ENCODE data around the gene PTBP3.
"Not testable (repeated sequence)": the region's sequence is repeated elsewhere in the genome, so short reads cannot be mapped to it uniquely, and the experiment has no call there.

The PTBP3 gene

DNA sequence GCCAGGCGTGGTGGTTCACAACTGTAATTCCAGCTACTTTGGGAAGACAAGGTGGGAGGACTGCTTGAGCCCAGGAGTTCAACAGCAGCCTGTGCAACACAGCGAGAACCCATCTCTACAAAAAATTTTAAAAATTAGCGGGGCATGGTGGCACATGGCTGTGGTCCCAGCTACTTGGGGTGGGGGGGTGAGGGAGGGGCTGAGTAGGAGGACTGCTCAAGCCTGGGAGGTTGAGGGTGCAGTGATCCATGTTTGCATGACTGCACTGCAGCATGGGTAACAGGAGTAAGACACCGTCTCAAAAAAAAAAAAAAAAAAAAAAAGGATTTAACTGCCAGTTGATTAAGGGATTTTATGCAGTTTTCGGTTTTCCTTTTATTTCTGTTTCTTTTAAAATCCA is 65.0 kb downstream of the PTBP3 start:
- no peak for DNase-seq

DNA sequence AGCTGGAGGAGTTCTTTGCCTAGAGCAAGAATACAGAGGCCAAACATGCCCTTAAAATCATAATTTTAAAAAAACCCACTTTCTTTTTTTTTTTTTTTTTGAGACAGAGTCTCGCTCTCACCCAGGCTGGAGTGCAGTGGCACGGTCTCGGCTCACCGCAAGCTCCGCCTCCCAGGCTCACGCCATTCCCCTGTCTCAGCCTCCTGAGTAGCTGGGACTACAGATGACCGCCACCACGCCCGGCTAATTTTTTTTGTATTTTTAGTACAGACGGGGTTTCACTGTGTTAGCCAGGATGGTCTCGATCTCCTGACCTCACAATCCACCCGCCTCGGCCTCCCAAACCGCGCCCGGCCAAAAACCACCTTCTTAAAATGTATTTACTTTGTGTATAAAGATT is 66.3 kb downstream of the PTBP3 start:
- not testable (repeated sequence) for DNase-seq

DNA sequence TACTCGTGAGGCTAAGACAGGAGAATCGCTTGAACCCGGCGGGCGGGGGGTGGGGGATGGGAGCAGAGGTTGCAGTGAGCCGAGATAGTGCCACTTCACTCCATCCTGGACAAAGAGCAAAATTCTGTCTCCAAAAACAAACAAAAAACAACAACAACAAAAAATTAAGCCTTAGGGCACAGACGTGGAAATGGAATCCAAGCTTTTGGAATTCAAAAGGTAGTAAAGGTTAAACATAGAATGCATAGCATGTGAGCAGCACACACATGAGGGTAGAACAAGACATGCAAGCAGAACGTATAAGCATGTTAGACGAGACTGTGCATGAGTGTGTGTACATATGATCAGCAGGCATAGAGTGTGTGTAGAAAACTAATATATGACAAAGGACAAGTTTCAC is 68.0 kb downstream of the PTBP3 start:
- DNase-seq = no peak

DNA sequence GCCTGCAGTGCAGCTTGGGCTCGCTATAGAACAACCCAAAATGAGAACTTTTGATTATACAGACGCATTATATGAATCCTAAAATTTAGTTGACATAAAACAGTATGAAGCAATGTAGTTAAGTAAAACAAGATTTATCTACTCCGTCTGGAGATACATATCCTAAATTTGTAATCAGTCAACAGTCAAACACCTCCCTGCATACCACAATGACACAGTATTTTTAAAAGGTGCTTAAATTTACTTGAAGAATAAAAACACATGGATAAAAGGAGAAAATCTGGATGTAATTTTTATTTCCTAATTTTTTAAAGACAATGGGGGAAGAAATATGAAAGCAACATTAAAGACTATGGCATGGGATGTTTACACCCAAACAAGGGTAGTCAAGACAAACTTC is 70.8 kb downstream of the PTBP3 start:
- no peak for DNase-seq

DNA sequence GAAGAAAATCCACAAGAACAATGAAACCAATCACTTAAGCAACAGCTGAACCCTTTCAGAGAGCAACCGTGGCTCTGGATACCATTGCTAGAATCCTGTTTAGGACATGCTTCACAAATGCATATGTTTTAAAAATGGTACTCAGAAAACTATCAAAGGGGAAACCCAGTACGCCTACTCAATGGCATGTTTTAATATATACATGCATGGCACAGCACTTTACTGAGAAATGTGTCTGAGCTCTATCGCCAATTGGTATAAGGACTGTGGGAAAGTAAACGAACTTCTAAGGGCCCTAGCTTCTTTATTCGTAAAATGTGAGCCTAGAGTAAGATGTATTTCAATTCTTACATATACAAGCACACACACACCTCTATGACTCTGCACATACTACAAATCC is 72.3 kb downstream of the PTBP3 start:
- DNase-seq = no peak

DNA sequence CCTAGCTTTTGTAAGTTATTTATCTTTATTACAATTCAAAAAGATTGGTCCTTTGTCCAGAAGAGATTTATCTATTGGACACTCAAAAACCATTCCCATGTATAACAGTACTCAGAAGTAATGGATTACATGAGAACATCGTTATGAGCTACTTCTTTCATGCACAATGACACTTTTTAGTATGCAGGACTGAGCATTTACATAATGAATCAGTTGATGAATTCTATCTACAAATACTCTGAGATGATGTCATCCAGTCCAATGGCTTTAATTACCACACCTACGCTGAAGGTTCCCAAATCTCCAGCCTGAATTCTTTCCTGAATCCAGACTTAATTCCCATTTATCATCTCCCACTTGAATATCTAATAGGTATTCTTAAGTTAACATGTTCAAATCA is 75.3 kb downstream of the PTBP3 start:
- no peak for DNase-seq

DNA sequence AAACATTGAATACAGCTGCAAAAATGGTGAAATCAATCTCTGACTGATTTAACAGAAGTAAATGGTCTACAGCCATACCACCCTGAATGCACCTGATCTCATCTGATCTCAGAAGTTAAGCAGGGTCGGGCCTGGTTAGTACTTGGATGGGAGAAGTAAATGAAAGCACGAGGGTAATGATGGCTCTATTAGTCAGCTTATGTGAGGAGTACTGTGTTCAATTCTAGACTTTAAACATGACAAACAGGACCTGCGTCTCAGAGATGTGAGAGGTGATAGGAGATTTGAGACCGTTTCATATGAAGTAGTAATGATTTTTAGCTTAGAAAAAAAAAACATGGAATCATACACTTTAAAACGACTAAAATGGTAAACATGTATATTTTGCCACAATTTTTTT is 81.2 kb downstream of the PTBP3 start:
- no peak for DNase-seq

DNA sequence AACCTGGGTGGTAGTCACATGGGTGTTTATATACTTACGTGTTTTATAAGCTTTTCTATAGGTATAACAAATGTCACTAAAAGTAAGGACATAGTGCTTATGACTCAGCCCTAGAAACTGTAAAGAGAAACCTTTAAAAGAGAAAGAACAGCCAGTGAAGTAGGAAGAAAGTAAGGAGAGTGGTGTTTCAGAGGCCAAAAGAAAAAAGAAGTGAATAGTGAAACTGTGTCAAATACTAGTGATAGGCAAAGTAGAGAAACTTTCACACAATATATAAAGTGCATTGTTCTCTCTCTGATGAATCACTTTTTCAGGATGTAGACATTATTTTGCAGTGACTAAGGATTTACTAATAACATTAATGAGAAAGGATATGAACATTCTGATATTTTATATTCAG is 84.1 kb downstream of the PTBP3 start:
- no peak for DNase-seq

DNA sequence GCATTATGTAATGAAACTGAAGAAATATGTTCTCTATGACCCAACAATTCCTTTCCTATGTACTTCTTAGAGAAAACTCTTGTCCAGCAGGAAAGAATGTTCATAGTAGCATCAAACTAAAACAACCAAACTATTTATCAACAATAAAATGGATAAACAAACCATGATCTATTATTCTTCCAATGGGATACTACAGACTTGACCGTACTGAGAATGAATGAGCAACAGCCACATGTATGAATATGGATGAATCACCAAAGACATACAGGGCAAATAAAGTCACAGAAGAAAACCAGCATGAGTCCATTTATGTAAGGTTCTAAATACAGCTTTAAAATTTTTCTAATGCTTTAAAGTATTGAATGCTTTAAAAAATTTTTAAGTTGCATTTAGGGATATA is 84.7 kb downstream of the PTBP3 start:
- no peak for DNase-seq

DNA sequence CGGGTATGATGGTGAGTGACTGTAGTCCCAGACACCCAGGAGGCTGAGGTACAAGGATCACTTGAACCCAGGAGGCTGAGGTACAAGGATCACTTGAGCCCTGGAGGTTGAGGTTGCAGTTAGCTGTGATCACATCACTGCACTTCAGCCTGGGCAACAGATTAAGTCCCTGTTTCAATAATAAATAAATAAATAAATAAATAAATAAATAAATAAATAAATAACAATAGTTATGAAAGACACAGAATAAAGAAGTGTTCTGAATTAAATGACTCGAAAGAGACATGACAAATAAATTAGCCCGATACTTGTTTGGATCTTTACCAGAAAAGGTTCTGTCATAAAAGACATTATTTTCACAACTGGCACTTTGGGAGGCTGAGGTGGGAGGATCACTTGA is 86.3 kb downstream of the PTBP3 start:
- DNase-seq = no peak

DNA sequence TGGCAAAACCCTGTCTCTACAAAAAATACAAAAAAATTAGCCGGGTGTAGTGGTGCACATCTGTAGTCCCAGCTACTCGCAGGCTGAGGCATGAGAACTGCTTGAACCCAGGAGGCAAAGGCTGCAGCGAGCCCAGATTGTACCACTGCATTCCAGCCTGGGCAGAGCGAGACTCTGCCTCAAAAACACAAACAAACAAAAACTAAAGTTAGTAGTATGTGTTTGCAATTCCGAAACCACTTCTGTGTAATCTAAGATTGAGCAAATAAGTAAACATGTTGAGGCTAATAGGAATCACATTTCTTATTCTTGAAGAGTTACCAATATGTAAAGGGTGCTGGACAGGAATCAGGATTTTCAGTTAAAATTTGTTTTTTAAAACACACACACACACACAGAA is 88.3 kb downstream of the PTBP3 start:
- no peak for DNase-seq

DNA sequence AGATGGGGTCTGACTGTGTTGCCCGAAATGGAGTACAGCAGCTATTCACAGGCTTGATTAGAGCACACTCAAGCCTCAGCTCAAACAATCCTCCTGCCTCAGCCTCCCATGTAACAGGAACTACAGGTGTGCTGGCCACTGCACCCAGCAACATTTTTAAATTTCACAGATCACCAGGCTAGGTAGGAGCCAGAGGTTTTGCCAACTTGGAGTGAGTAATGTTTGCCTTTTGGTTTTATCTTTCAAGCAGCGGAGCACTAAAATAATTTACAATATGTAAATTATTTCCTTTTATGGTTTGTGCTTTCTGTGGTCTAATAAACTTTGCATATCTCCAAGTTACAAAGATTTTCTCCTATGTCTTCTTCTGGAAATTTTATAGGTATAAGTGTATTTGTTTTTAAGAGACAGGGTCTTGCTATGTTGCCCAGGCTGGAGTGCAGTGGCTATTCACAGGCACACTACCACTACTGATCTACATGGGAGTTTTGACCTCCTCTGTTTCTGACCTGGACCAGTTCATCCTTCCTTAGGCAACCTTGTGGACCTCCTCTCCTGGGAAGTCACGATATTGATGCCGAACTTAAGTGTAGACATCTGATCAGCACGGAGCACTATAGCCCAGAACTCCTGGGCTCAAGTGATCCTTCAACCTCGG is 91.1 kb downstream of the PTBP3 start:
- DNase-seq = no peak

DNA sequence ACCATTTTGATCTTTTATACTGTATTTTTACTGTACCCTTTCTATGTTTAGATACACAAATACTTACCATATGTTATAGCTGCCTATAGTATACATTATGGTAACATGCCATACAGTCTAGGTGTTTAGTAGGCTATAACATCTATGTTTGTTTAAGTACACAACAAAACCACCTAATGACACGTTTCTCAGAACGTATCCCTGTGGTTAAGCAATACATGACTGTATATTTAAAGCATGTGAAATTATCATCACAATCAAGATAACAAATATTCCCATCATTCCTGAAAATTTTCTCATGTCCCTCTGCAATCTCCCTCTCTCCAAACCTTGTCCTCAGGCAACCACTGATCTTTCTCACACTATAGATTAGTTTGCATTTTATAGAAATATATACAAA is 91.9 kb downstream of the PTBP3 start:
- no peak for DNase-seq

DNA sequence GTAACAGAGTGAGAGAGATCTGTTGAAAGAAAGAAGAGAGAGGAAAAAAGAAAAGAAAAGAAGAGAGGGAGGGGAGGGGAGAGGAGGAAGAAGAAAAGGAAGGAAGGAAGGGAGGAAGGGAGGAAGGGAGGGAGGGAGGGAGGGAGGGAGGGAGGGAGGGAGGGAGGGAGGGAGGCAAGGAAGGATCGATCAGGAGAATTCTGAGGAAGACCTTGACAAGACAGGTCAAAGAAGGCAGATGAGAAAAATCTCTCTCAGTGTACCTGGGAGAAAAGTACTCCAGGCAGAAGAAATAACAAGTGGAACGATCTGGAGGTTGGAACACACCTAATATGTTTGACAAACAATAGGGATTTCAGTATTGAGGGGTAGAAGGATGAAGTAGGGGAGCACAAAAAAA is 93.7 kb downstream of the PTBP3 start:
- DNase-seq = no peak

DNA sequence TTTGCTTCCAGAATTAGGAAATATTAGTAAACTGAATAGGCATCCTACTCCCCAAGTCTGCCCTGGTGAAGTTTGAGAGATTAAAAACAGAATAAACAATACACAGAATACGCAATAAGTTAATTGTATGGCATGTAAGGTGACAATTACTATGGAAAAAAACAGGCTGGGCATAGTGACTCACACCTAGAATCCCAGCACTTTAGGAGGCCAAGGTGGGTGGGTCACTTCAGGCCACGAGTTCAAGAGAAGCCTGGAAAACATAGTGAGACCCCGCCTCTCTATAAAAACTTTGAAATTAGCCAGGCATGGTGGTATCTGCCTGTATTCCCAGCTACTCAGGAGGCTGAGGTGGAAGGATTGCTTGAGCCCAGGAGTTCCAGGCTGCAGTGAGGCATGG is 94.1 kb downstream of the PTBP3 start:
- no peak for DNase-seq

DNA sequence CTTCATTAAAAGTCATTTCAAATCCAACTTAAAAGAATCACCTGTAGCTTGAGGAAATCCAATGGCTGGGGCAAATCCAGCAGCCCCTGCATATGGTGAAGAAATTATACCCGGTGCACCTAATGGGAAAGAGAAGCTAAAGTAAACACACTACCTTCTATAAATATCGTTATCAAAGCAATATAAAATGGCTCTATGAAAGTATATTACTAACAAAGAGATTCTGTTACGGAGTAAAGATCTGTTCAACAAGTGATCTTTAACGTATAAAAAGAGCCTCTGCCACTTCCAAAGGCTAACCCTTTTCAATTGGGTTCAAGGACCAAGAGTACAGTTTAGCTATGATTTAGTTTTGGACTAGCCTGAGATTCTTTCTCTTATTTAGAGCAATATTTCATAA is 98.6 kb downstream of the PTBP3 start:
- no peak for DNase-seq

DNA sequence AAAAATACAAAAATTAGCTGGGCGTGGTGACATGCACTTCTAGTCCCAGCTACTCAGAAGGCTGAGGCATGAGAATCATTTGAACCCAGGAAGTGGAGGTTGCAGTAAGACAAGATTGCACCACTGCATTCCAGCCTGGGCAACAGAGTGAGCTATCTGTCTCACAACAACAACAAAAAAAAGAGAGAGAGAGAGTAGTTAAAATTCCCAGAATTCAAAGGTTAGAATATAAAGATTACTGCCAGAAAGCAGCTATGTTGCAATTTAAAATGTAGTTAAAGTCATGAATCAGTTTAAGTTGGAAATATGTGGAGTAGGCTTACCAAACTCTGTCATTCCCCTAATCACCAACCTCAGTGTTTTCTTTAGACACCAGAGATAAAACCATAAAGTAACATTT is 99.7 kb downstream of the PTBP3 start:
- DNase-seq = no peak

DNA sequence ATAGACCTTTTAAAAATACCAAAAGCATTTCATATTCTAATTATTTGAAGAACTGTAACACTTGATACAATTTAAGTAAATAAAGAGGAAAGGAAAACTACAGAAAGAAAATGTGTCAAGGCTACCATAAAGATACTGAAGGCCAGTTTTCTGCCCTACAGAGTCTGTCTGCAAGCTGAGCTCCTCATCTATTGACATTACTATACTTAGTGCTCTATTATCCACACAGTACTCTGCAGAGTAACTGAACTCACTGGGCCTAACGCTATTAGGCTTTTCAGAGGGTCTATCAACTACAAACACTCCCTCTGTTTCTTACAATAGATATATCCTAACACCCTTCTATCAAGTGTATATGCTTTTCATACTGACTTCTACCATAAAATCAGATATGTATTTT is 101.2 kb downstream of the PTBP3 start:
- DNase-seq = no peak

DNA sequence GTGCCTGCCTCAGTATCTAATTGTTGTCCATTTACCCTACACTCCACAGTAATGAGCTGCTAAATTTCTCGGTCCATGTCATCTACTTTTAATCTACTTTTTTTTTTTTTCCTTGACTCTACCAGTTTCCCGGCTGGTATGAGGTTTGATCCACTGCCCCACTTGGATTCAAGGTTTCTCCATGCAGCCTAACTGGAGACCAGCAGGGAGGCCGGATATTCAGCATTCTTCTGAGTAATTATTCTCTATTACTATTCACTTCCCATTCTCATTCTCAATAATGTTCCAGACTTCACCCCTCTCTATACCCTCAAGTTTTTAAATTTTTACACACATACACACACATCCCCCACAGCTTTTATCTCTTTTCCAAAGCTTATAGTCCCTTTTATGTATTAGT is 107.3 kb downstream of the PTBP3 start:
- no peak for DNase-seq

DNA sequence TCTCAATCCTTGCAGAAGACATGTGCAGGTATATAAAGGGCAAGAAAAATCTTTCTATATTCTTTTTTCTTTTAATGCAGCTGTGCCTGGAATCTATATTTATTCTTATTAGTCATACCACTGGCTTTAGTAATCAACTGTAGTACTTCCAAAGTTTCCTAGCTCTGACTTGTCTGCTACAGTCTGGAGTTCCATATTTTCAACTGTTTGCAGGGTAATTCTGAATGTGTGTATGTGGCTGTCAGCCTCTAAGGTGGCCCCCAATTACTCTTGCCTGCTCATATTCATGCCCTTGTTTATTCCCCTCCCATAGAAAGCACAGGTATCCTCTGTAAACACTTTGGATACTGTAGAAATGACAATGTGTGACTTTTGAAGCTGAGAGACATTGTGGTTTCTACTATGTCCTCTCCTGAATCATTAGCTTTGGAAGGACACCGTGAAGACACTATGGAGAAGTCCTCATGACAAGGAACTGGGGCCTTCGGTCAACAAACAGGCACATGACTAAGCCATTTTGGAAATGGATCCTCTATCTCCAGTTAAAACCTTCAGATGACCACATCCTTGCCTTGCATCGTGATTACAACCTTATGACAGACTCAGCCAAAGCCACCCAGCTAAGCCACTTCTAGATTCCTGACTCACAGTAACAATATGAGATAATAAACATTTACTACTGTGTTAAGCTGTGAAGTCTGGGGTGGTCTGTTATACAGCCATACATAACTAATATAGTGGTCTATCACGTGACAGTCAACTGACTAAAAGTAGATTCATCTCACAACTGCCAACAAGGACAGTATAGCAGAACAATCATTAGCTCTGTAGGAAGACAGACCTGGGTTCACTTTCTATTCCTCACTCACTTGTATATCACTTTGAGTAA is 108.8 kb downstream of the PTBP3 start:
- no peak for DNase-seq

DNA sequence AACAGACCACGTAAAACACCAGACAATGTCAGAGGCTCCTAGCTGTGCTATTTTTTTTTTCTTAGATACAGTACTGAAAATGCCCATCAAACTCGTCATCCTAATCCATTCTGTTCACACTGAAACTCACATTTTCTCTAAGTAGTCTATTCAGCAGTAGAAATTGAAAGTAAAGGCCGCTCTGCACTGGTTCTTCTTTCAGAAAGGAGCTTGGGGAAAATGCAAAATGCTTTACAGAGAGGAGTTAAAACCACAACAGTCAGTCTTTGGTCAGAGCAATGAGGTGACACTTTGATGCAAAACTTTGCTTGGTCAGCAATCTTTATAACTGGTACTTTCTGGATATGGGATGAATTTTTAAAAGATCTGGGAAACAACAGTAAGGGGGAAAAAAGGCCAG is 114.5 kb downstream of the PTBP3 start:
- DNase-seq = no peak

DNA sequence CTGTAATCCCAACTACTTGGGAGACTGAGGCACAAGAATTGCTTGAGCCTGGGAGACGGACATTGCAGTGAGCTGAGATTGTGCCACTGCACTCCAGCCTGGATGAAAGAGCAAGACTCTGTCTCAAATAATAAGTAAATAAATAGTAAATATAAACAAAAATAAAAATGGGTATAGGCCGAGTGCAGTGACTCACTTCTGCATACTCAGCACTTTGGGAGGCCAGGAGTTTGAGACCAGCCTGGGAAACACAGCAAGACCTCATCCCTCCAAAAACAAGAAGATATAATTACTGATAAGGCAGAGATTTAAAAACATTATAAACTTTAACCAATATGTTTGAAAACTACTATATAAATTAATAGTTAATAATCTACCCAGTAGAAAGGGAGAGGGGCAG is 120.5 kb downstream of the PTBP3 start:
- DNase-seq = no peak

DNA sequence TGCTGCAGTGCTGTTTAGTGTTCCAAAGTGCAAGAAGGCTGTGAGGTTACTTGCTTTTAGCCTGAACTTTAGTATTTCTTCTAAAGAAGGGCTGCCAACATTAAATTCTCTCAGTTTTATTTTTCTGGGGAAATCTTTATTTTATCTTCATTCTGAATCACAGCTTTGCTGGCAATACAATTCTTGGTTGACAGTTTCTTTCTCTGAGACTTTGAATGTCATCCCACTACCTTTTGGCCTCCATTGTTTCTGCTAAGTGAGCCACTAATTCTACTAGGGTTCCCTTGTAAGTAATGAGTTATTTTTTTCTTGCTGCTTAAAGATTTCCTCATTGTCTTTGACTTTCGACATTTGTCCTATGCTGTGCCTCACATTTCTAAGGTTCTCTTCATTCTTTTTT is 126.0 kb downstream of the PTBP3 start:
- no peak for DNase-seq

DNA sequence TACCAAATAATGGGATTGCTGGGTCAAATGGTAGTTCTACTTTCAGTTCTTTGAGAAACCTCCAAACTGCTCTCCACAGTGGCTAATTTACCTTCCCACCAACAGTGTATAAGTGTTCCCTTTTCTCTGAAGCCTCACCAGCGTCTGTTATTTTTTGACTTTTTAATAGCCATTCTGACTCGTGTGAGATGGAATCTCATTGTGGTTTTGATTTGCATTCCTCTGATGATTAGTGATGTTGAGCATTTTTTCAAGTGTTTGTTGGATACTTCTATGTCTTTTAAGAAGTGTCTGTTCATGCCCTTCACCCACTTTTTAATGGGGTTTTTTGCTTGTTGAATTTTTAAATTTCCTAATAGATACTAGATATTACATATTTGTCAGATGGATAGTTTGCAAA is 129.9 kb downstream of the PTBP3 start:
- no peak for DNase-seq

DNA sequence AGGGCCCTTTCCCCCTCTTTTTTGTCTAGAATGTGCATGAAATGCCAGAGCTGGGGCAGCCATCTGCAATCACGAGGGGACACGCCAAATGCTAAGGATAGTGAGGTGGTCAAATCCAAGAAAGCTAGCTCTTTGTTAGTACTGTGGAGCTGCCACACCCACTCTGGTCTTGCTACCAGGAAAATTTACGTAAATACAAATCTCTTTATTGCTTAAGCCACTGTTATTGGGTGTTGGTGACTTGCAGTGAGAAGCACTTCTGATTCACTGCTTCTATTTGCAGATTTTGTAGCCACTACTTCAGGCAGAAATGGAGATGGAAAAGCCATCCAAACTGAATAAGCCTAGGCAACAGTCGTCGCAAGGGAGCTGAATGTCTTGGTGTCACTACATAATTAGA is 132.7 kb downstream of the PTBP3 start:
- no peak for DNase-seq
